ENCODE measurements around the gene ENAH. TPM values are rescaled to one million over a fixed set of nuclear protein-coding genes. Genes with fewer than 3 reads are reported as not detected.

The ENAH gene
- total RNA-seq, 1 donor from 2014 or later = 50.0 TPM

DNA sequence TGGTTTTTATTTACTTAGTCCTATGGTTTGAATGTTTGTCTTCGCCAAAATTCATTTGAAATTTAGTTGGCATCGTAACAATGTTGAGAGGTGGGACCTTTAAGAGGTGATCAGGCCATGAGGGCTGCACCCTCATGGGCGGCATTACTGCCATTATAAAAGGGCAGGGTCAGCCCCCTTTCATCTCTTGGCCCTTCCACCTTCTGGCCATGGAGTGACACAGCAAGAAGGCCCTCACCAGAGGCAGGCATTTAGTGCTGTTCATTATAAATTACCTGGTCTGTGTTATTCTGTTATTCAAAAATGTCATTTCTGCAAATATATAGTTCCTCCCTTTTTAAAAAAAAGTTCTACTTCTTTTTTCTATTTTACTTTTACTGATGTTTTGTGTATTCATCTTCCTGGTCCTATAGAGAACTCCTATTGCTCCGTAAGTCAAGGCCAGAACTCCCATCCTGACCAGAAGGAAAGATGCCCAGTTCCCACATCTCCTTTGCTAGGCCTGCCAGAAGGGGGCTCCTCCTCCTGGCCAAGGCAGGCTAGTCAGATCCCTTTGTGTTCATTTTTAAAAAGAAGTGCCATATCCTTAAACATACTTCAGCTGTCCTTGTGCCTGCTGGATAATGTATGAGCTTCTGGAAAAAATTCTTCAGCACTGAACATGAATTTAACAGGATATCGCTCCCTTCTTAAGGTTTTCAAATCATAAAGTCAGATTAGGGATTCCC lies 215.0 kb downstream of the ENAH start:
- no peak for FAIRE-seq
- no peak for DNase-seq (ENCODE audit: low read depth)
- H3K36me3 ChIP-seq (ENCODE audit: control insufficient read depth, insufficient read depth, low read length) = no peaks in the 10 kb centered on the region
- peaks cover 2% of the 10 kb centered on the region for H3K27me3 ChIP-seq (ENCODE audit: control insufficient read depth, insufficient read depth, low read length)
- TF ChIP-seq, protein P1, sequence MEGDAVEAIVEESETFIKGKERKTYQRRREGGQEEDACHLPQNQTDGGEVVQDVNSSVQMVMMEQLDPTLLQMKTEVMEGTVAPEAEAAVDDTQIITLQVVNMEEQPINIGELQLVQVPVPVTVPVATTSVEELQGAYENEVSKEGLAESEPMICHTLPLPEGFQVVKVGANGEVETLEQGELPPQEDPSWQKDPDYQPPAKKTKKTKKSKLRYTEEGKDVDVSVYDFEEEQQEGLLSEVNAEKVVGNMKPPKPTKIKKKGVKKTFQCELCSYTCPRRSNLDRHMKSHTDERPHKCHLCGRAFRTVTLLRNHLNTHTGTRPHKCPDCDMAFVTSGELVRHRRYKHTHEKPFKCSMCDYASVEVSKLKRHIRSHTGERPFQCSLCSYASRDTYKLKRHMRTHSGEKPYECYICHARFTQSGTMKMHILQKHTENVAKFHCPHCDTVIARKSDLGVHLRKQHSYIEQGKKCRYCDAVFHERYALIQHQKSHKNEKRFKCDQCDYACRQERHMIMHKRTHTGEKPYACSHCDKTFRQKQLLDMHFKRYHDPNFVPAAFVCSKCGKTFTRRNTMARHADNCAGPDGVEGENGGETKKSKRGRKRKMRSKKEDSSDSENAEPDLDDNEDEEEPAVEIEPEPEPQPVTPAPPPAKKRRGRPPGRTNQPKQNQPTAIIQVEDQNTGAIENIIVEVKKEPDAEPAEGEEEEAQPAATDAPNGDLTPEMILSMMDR (IDR thresholded peaks at IDR 0.05; ENCODE audit: insufficient read depth, low read length, severe bottlenecking) = peak; percentile 49
- no peak overlapping the region for H3K4me3 ChIP-seq (ENCODE audit: low read depth, low read length)

Other genes starting within 250 kb of the ENAH start
- 25.3 and 35.8 TPM in 2 replicates for gene LBR, start 225.1 kb downstream of the ENAH start, total RNA-seq
- gene SRP9, start 124.7 kb upstream of the ENAH start, total RNA-seq = 217 and 254 TPM in 2 replicates
- 3.9 and 22.1 TPM in 2 replicates for gene EPHX1, start 157.0 kb upstream of the ENAH start, total RNA-seq
- gene TMEM63A, start 229.3 kb upstream of the ENAH start, total RNA-seq = 4.7 and 7.9 TPM in 2 replicates
- not detected in 2 replicates for gene LEFTY1, start 236.0 kb upstream of the ENAH start, total RNA-seq

Measured in bronchial epithelial cell (primary cell).